SU-DHL-6 (cell line): ENCODE results near the gene NBEA.

Experiments used
- CTCF ChIP-seq: fragments of 200-600 bp; sonication (generic); IDR thresholded peaks from one replicate; pipeline ENCODE4 v1.5.1; 2017; ENCODE audit warnings: antibody characterized with exemption, mild to moderate bottlenecking, low read length, moderate library complexity; ENCODE audit not compliant: insufficient read depth, poor library complexity, severe bottlenecking
- EZH2phosphoT487 ChIP-seq: fragments of 200-600 bp; sonication (generic), shearing (Covaris generic); conservative IDR thresholded peaks from 2 replicates; pipeline ENCODE4 v1.6.1; 2018; ENCODE audit warnings: mild to moderate bottlenecking, antibody characterized with exemption, low read length, moderate library complexity, mixed read lengths

- TF ChIP-seq CTCF (no peak), EZH2phosphoT487 (no peak)
Observed at GRCh38 chr13:35225159-35225558, 283.1 kb downstream of the NBEA start.
